ENCODE data around the gene SLC7A5.
"Not testable (repeated sequence)": the region's sequence is repeated elsewhere in the genome, so short reads cannot be mapped to it uniquely, and the experiment has no call there.

DNA sequence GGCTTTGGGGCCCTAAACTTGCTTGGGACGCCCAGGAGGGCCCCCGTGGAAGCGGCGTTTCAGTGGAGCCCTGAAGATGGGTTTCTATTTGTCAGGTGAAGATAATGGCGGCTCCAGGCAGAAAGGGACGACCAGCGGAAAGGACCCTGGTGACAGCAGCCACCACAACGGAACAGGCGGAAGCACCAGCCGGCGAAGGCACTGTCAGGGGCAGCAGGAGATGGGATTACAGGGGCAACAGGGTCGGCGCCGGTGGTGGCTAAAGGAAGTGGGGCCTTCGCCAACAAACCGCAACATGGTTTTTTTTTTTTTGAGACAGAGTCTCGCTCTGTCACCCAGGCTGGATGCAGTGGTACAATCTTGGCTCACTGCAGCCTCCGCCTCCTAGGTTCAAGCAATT lies 43.4 kb upstream of the SLC7A5 start:
- TF ChIP-seq, protein P1, sequence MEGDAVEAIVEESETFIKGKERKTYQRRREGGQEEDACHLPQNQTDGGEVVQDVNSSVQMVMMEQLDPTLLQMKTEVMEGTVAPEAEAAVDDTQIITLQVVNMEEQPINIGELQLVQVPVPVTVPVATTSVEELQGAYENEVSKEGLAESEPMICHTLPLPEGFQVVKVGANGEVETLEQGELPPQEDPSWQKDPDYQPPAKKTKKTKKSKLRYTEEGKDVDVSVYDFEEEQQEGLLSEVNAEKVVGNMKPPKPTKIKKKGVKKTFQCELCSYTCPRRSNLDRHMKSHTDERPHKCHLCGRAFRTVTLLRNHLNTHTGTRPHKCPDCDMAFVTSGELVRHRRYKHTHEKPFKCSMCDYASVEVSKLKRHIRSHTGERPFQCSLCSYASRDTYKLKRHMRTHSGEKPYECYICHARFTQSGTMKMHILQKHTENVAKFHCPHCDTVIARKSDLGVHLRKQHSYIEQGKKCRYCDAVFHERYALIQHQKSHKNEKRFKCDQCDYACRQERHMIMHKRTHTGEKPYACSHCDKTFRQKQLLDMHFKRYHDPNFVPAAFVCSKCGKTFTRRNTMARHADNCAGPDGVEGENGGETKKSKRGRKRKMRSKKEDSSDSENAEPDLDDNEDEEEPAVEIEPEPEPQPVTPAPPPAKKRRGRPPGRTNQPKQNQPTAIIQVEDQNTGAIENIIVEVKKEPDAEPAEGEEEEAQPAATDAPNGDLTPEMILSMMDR (IDR thresholded peaks at IDR 0.05): not testable (repeated sequence)
- not testable (repeated sequence) for TF ChIP-seq POLR2AphosphoS5 (IDR thresholded peaks at IDR 0.05)
